Neuronal stem cell (in vitro differentiated cells): ENCODE results near the gene UIMC1.

Experiments
- DNase-seq: peaks from one replicate; pipeline ENCODE4 v3.0.0-alpha.2; 2013; ENCODE audit warnings: low spot score
- H2AFZ ChIP-seq: one replicate; pipeline ENCODE4 v1.6.1; 2013; ENCODE audit warnings: mild to moderate bottlenecking, low read length, inconsistent platforms
- H2AK5ac ChIP-seq: 2 replicates; pipeline ENCODE4 v1.6.1; 2013; ENCODE audit warnings: low read depth, mild to moderate bottlenecking, inconsistent platforms, low read length, moderate library complexity, mixed read lengths
- H2BK120ac ChIP-seq: 2 replicates; pipeline ENCODE4 v1.6.1; 2013; ENCODE audit warnings: low read depth, mild to moderate bottlenecking, inconsistent platforms, low read length, moderate library complexity, mixed read lengths
- H2BK12ac ChIP-seq: one replicate; pipeline ENCODE4 v1.6.1; 2013; ENCODE audit warnings: low read length, inconsistent platforms
- H2BK15ac ChIP-seq: 2 replicates; pipeline ENCODE4 v1.6.1; 2013; ENCODE audit warnings: mild to moderate bottlenecking, low read length, inconsistent platforms, mixed read lengths
- H2BK5ac ChIP-seq: one replicate; pipeline ENCODE4 v1.6.1; 2013; ENCODE audit warnings: inconsistent platforms, mild to moderate bottlenecking, low read length, moderate library complexity
- H3K14ac ChIP-seq: one replicate; pipeline ENCODE4 v1.6.1; 2013; ENCODE audit warnings: low read length, inconsistent platforms
- H3K18ac ChIP-seq: 2 replicates; pipeline ENCODE4 v1.6.1; 2013; ENCODE audit warnings: low read length, inconsistent platforms
- H3K23ac ChIP-seq: 2 replicates; pipeline ENCODE4 v1.6.1; 2013; ENCODE audit warnings: low read depth, mild to moderate bottlenecking, mixed read lengths, low read length, inconsistent platforms; ENCODE audit not compliant: poor library complexity
- H3K27ac ChIP-seq: replicated peaks from 3 replicates; pipeline ENCODE4 v1.5.1; 2013; ENCODE audit warnings: low read length, inconsistent platforms
- H3K27me3 ChIP-seq, 3 experiments: 2 replicates each; pipeline ENCODE4 v1.6.1; 2013; ENCODE audit warnings: low read length in 3 of 3, mild to moderate bottlenecking in 2 of 3, inconsistent platforms in 1 of 3, low read depth in 1 of 3, mixed read lengths in 1 of 3, moderate library complexity in 1 of 3; ENCODE audit not compliant: control insufficient read depth in 3 of 3, insufficient read depth in 3 of 3
- H3K36me3 ChIP-seq, 2 donors: replicated peaks in 1 of 2; 2 replicates each; pipeline ENCODE4 v1.6.1; 2013; ENCODE audit warnings: low read length in 2 of 2; ENCODE audit not compliant: control insufficient read depth in 2 of 2, insufficient read depth in 2 of 2
- H3K4ac ChIP-seq: 2 replicates; pipeline ENCODE4 v1.6.1; 2013; ENCODE audit warnings: inconsistent platforms, mild to moderate bottlenecking, low read length, moderate library complexity
- H3K4me1 ChIP-seq, 2 donors: 1 replicate in 1 of 2; 2 replicates in 1 of 2; pipeline ENCODE4 v1.6.1; 2013; ENCODE audit warnings: low read length in 2 of 2, low read depth in 1 of 2; ENCODE audit not compliant: control insufficient read depth in 2 of 2, insufficient read depth in 1 of 2
- H3K4me2 ChIP-seq: one replicate; pipeline ENCODE4 v1.6.1; 2013; ENCODE audit warnings: mild to moderate bottlenecking, low read length, inconsistent platforms; ENCODE audit not compliant: insufficient read depth, poor library complexity, severe bottlenecking
- H3K4me3 ChIP-seq, 2 donors: 2 replicates each; pipeline ENCODE4 v1.5.1; 2013; ENCODE audit warnings: low read length in 2 of 2, mild to moderate bottlenecking in 2 of 2, inconsistent platforms in 1 of 2, moderate library complexity in 1 of 2
- H3K79me1 ChIP-seq: one replicate; pipeline ENCODE4 v1.6.1; 2013; ENCODE audit warnings: low read depth, mild to moderate bottlenecking, inconsistent platforms, low read length, moderate library complexity
- H3K9ac ChIP-seq: one replicate; pipeline ENCODE4 v1.6.1; 2013; ENCODE audit warnings: mild to moderate bottlenecking, low read depth, low read length, inconsistent platforms; ENCODE audit not compliant: poor library complexity
- H3K9me3 ChIP-seq, 2 donors: replicated peaks in 1 of 2; 2 replicates each; pipeline versions ENCODE3 to v1.6.1; 2013; ENCODE audit warnings: low read length in 2 of 2, mild to moderate bottlenecking in 2 of 2, inconsistent platforms in 1 of 2, low read depth in 1 of 2, mixed read lengths in 1 of 2, moderate library complexity in 1 of 2; ENCODE audit not compliant: control insufficient read depth in 2 of 2, insufficient read depth in 1 of 2
- H4K8ac ChIP-seq: one replicate; pipeline ENCODE4 v1.6.1; 2013; ENCODE audit warnings: low read depth, mild to moderate bottlenecking, inconsistent platforms, low read length, moderate library complexity
- H4K91ac ChIP-seq: one replicate; pipeline ENCODE4 v1.6.1; 2013; ENCODE audit warnings: low read length, low read depth, mild to moderate bottlenecking, inconsistent platforms; ENCODE audit not compliant: poor library complexity
- WGBS, 2 donors: extraction: QIAGEN DNeasy Blood & Tissue Kit; methylation state at CpG; one replicate each; pipeline ENCODE4 v1.1.7; 2013; ENCODE audit warnings: missing lambda C conversion rate in 2 of 2, mixed read lengths in 1 of 2; ENCODE audit not compliant: insufficient read length in 2 of 2, insufficient replicate concordance in 1 of 2; ENCODE audit errors: extremely low coverage in 2 of 2; 5-methylcytosine and 5-hydroxymethylcytosine counted together

The UIMC1 gene

DNA sequence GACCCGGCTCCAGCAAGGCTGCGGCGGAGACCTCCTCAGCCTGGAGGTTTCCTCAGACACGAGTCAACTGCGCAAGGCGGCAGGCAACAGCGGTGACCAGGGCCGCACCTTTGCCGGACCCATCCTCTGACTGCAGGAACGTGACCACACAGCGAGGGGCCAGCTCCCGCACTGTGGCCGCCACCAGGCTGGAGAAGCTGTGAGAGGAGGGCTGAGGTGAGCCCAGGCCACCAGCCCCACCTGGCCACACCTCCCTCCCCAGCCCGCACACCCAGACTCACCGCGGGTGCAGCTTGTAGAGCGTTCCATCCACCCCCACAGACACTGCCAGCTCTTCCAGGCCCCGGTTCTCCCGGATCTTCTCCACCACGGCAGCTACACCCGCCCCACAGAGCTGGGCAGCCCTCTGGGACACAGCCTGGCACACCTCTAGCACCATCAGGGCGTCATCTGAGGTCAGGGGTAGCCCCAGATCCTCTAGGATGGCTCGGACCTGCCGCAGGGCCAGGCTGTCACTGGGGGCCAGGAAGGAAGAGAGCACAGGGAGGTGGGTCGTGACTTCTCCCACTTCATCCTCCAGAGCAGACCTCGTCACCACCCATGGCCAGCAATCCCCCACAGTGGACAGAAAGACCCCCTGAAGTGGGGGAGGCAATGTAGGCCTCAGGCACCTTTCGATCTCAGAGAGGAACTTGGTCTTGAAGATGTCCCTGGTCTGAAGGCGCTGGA lies 125.4 kb downstream of the UIMC1 start:
- Histone ChIP-seq H3K27me3 (peaks cover 0 to 25% (median 0%) of the 10 kb centered on the region in 3 experiments), H3K27ac (no peak overlapping the region), H2BK120ac (no peak overlapping the region), H3K36me3 (no peaks in the 10 kb centered on the region), H3K23ac (peak overlapping the region; percentile 52), H3K79me1 (no peaks in the 10 kb centered on the region), H3K18ac (peak overlapping the region; percentile 65), H2AK5ac (peak overlapping the region; percentile 70), H3K4me2 (no peak overlapping the region), H3K4ac (no peak overlapping the region), H3K14ac (no peak overlapping the region), H3K9me3 (no peaks in the 10 kb centered on the region), H2BK12ac (peak overlapping the region; percentile 50), H2AFZ (no peak overlapping the region), H3K4me1 (peaks cover 11 to 35% of the 10 kb centered on the region in 2 donors), H4K8ac (no peak overlapping the region), H4K91ac (no peak overlapping the region), H2BK5ac (no peak overlapping the region), H3K9ac (peak overlapping the region; percentile 12), H2BK15ac (peak overlapping the region; percentile 65), H3K4me3 (no peak overlapping the region)
- DNase-seq, result no peak
- WGBS, 2 donors, result no CpG with 5 or more reads among the region's 28 CpGs

DNA sequence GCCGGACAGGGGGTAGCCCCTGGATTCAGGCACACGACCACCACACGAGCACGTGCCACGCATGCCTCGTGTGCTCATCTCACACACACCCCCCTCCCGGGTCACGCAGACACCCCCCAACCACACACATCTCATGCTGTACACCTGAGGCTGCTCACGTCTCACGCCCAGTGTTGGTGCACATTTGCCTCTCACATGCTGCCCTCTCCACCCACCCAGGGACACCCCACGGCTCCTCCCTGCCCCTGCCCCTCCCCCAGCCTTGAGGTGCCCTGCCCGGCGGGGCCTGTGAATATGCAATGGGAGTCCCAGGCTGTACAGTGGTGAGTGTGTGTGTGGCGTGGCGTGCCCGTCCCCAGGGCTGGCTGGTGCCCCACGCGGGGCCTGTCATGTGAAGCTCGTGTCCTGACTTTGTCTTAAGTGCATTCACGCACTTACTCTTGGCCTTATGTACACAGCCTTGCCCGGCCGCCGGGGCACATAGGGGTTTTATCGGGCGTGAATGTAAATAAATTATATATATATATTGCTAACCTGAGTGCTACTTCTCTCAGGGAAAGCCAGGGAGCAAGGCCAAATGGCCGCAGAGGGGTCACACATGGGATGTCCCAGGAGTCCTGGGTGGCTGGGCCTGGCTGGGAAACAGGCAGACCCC lies 126.1 kb downstream of the UIMC1 start:
- Histone ChIP-seq H3K18ac (peak overlapping the region; percentile 78), H3K23ac (peak overlapping the region; percentile 71), H2BK15ac (peak overlapping the region; percentile 65), H3K36me3 (no peaks in the 10 kb centered on the region), H4K8ac (peak overlapping the region; percentile 78), H4K91ac (no peak overlapping the region), H3K4me2 (no peak overlapping the region), H3K4me3 (peak overlapping the region in 1 of 2 donors; percentile 43), H2BK12ac (no peak overlapping the region), H3K9me3 (no peaks in the 10 kb centered on the region), H3K14ac (no peak overlapping the region), H3K4me1 (peaks cover 14 to 38% of the 10 kb centered on the region in 2 donors), H2AFZ (no peak overlapping the region), H3K27me3 (peaks cover 0 to 32% (median 0%) of the 10 kb centered on the region in 3 experiments), H3K79me1 (no peaks in the 10 kb centered on the region), H3K27ac (no peak overlapping the region), H3K4ac (no peak overlapping the region), H2BK120ac (peak overlapping the region; percentile 51), H2BK5ac (peak overlapping the region; percentile 79), H3K9ac (no peak overlapping the region), H2AK5ac (peak overlapping the region; percentile 88)
- DNase-seq, result no peak
- no CpG with 5 or more reads among the region's 26 CpGs for WGBS, 2 donors

GRCh38 chr5:176879663-176880361 lies 126.8 kb downstream of the UIMC1 start:
- Histone ChIP-seq H4K8ac (peak overlapping the region; percentile 78), H2AK5ac (peak overlapping the region; percentile 88), H3K4me1 (peaks cover 14 to 34% of the 10 kb centered on the region in 2 donors), H3K36me3 (no peaks in the 10 kb centered on the region), H4K91ac (no peak overlapping the region), H3K23ac (peak overlapping the region; percentile 71), H2BK12ac (peak overlapping the region; percentile 63), H3K27me3 (peaks cover 0 to 39% (median 0%) of the 10 kb centered on the region in 3 experiments), H3K9ac (no peak overlapping the region), H3K4me3 (peak overlapping the region in 1 of 2 donors; percentile 43), H2BK120ac (peak overlapping the region; percentile 51), H3K4me2 (no peak overlapping the region), H3K27ac (no peak overlapping the region), H2AFZ (peak overlapping the region; percentile 31), H3K9me3 (no peaks in the 10 kb centered on the region), H3K14ac (no peak overlapping the region), H2BK15ac (peak overlapping the region; percentile 50), H3K18ac (peak overlapping the region; percentile 78), H3K4ac (no peak overlapping the region), H2BK5ac (peak overlapping the region; percentile 79), H3K79me1 (no peaks in the 10 kb centered on the region)
- no peak for DNase-seq
- WGBS, 2 donors, result no CpG with 5 or more reads among the region's 23 CpGs
